H1 (cell line): ENCODE measurements around the gene KRT222. TPM values are rescaled to one million over a fixed set of nuclear protein-coding genes. Genes with fewer than 3 reads are reported as not detected.

ENCODE experiments used
- ATF2 ChIP-seq: IDR thresholded peaks from 2 replicates; pipeline ENCODE4 v1.6.1; 2012; ENCODE audit warnings: low read length, inconsistent platforms
- CBX8 ChIP-seq: fragments of 300-800, 300-1000 bp; sonication (generic); IDR thresholded peaks from 2 replicates; pipeline ENCODE4 v1.7.1; 2016; ENCODE audit warnings: low read depth, low read length, borderline replicate concordance
- CHD2 ChIP-seq: IDR thresholded peaks from 2 replicates; pipeline ENCODE4 v1.6.1; 2012; ENCODE audit warnings: low read length, improper control_type of control experiment
- KDM1A ChIP-seq: fragments of 200-600, 300-600 bp; sonication (generic); IDR thresholded peaks from 2 replicates; pipeline ENCODE4 v1.7.1; 2016; ENCODE audit warnings: mild to moderate bottlenecking, low read length, borderline replicate concordance
- POLR2AphosphoS5 ChIP-seq: IDR thresholded peaks from 2 replicates; pipeline ENCODE4 v1.6.1; 2011; ENCODE audit warnings: low read depth, low read length
- polyA plus RNA-seq, 7 experiments: library from polyadenylated mRNA; depleted of rRNA in 3 of 7; stranded (reverse) in 5 of 7; unstranded in 2 of 7; fragments of >200 nt in 5 of 7; fragments of 200-250 nt in 2 of 7; gene quantifications; 1 replicate in 5 of 7; 2 replicates in 1 of 7; 4 replicates in 1 of 7; pipeline versions ENCODE4 v1.2.1 to v1.2.3, GENCODE V29; 2011 to 2013; ENCODE audit warnings: missing spikeins in 2 of 7, mixed read lengths in 2 of 7
- total RNA-seq: library from RNA; stranded (reverse); fragmentation: NEBNext Ultra II Directional; extraction: Animal tissue kit (Norgen Biotek cat#: 25700); gene quantifications from 2 replicates; pipeline ENCODE4 v1.2.1, GENCODE V29; 2021

The KRT222 gene
- total and polyA plus RNA-seq, 2 of the 8 experiments (the other 6 are each of a cell fraction or from before 2014, with no cell fraction given), result 0.08 to 0.61 TPM

GRCh38 chr17:40618754-40619625, 46.0 kb downstream of the KRT222 start (continued):
- TF ChIP-seq CHD2 (no peak), POLR2AphosphoS5 (no peak), ATF2 (no peak), CBX8 (no peak), KDM1A (no peak)
